ENCODE measurements around the gene U2AF1L4.

DNA sequence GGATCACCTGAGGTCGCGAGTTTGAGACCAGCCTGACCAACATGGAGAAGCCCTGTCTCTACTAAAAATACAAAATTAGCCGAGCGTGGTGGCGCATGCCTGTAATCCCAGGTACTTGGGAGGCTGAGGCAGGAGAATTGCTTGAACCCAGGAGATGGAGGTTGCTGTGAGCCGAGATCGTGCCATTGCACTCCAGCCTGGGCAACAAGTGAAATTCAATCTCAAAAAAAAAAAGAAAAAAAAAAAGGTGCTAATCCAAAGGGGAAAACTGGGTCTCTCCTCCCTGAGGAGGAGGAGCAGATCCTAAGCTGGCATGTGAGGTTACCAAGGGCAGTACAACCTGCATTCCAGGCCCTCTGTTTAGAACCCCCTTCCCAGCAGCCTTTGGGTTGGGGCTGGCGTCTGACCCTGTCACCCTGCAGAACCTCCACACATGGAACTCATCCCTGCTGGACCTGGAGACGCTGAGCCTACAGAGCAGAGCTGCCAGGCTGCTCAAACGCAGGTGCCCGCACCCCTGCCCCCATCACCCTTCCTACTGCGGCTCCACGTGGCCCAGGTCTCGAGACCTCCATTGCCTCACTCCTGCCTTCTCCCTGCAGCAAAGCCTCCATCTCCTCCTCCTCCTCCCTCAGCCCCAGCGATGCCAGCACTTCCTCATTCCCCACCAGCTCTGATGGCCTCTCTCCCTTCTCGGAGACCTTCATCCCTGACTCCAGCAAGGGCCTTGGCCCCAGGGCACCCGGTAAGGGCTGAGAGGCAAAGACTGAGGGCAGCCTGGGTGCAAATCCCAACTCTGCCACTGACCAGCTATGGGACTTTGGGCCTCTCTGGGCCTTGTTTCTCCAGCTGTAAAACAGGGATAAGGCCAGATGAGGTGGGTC, 19.5 kb upstream of the U2AF1L4 start:
- TF ChIP-seq, protein P1, sequence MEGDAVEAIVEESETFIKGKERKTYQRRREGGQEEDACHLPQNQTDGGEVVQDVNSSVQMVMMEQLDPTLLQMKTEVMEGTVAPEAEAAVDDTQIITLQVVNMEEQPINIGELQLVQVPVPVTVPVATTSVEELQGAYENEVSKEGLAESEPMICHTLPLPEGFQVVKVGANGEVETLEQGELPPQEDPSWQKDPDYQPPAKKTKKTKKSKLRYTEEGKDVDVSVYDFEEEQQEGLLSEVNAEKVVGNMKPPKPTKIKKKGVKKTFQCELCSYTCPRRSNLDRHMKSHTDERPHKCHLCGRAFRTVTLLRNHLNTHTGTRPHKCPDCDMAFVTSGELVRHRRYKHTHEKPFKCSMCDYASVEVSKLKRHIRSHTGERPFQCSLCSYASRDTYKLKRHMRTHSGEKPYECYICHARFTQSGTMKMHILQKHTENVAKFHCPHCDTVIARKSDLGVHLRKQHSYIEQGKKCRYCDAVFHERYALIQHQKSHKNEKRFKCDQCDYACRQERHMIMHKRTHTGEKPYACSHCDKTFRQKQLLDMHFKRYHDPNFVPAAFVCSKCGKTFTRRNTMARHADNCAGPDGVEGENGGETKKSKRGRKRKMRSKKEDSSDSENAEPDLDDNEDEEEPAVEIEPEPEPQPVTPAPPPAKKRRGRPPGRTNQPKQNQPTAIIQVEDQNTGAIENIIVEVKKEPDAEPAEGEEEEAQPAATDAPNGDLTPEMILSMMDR (conservative IDR thresholded peaks at IDR 0.05; ENCODE audit: low read length): no peak
- TF ChIP-seq EZH2phosphoT487 (IDR thresholded peaks at IDR 0.05; ENCODE audit: borderline replicate concordance): no peak

Data from Loucy (cell line).